H9 (cell line): ENCODE measurements around the gene DLX2. TPM values are rescaled to one million over a fixed set of nuclear protein-coding genes. Genes with fewer than 3 reads are reported as not detected.

Experiments used
- DNase-seq: peaks from one replicate; pipeline ENCODE4 v3.0.0-alpha.2; 2017
- H2AFZ ChIP-seq: one replicate; pipeline ENCODE4 v1.6.1; 2013; ENCODE audit warnings: mild to moderate bottlenecking, low read length, control low read depth, moderate library complexity
- H2AK5ac ChIP-seq: 2 replicates; pipeline ENCODE4 v1.6.1; 2013; ENCODE audit warnings: low read length, control low read depth, mixed read lengths; ENCODE audit not compliant: insufficient read length
- H2BK120ac ChIP-seq: one replicate; pipeline ENCODE4 v1.6.1; 2013; ENCODE audit warnings: low read depth, mild to moderate bottlenecking, low read length, control low read depth, inconsistent platforms; ENCODE audit not compliant: poor library complexity, severe bottlenecking
- H2BK12ac ChIP-seq: 2 replicates; pipeline ENCODE4 v1.6.1; 2013; ENCODE audit warnings: low read length, control low read depth, mixed read lengths, low read depth; ENCODE audit not compliant: insufficient read length
- H2BK15ac ChIP-seq: 2 replicates; pipeline ENCODE4 v1.6.1; 2013; ENCODE audit warnings: low read depth, low read length, control low read depth
- H2BK20ac ChIP-seq: one replicate; pipeline ENCODE4 v1.6.1; 2013; ENCODE audit warnings: low read depth, mild to moderate bottlenecking, low read length, control low read depth, inconsistent platforms; ENCODE audit not compliant: poor library complexity, severe bottlenecking
- H2BK5ac ChIP-seq: 2 replicates; pipeline ENCODE4 v1.6.1; 2013; ENCODE audit warnings: low read length, control low read depth, mixed read lengths; ENCODE audit not compliant: insufficient read length
- H3K14ac ChIP-seq: 2 replicates; pipeline ENCODE4 v1.6.1; 2013; ENCODE audit warnings: low read length, control low read depth; ENCODE audit not compliant: insufficient read depth
- H3K18ac ChIP-seq: 2 replicates; pipeline ENCODE4 v1.6.1; 2013; ENCODE audit warnings: low read depth, mild to moderate bottlenecking, mixed read lengths, low read length, control low read depth; ENCODE audit not compliant: insufficient read length
- H3K23ac ChIP-seq: 2 replicates; pipeline ENCODE4 v1.6.1; 2013; ENCODE audit warnings: low read length, control low read depth, mixed read lengths, low read depth; ENCODE audit not compliant: insufficient read length
- H3K23me2 ChIP-seq: 2 replicates; pipeline ENCODE4 v1.6.1; 2013; ENCODE audit warnings: low read depth, mild to moderate bottlenecking, mixed read lengths, low read length, control low read depth; ENCODE audit not compliant: insufficient read length, poor library complexity, severe bottlenecking
- H3K27ac ChIP-seq: 2 replicates; pipeline ENCODE4 v1.5.1; 2013; ENCODE audit warnings: low read length, control low read depth, mixed read lengths, low read depth; ENCODE audit not compliant: insufficient read length
- H3K27me3 ChIP-seq: 2 replicates; pipeline ENCODE4 v1.6.1; 2013; ENCODE audit warnings: low read length, control low read depth, inconsistent platforms; ENCODE audit not compliant: insufficient read depth
- H3K4ac ChIP-seq: 2 replicates; pipeline ENCODE4 v1.6.1; 2013; ENCODE audit warnings: low read depth, mild to moderate bottlenecking, control low read depth, inconsistent platforms, low read length, moderate library complexity
- H3K4me1 ChIP-seq: 2 replicates; pipeline ENCODE4 v1.6.1; 2013; ENCODE audit warnings: low read length, control low read depth, inconsistent platforms; ENCODE audit not compliant: insufficient read depth
- H3K4me2 ChIP-seq: 2 replicates; pipeline ENCODE4 v1.6.1; 2013; ENCODE audit warnings: low read length, control low read depth, mixed read lengths; ENCODE audit not compliant: insufficient read length, insufficient read depth
- H3K56ac ChIP-seq: 2 replicates; pipeline ENCODE4 v1.6.1; 2013; ENCODE audit warnings: low read depth, mild to moderate bottlenecking, mixed read lengths, low read length, control low read depth; ENCODE audit not compliant: insufficient read length
- H3K79me1 ChIP-seq: 2 replicates; pipeline ENCODE4 v1.6.1; 2013; ENCODE audit warnings: low read depth, mild to moderate bottlenecking, moderate library complexity, low read length, control low read depth, inconsistent platforms; ENCODE audit not compliant: insufficient read depth, poor library complexity, severe bottlenecking
- H3K79me2 ChIP-seq: 2 replicates; pipeline ENCODE4 v1.6.1; 2013; ENCODE audit warnings: low read length, control low read depth, inconsistent platforms; ENCODE audit not compliant: insufficient read depth
- H3K9ac ChIP-seq: 2 replicates; pipeline ENCODE4 v1.6.1; 2013; ENCODE audit warnings: low read length, control low read depth, mixed read lengths; ENCODE audit not compliant: insufficient read length; ENCODE audit errors: extremely low read depth
- H3K9me3 ChIP-seq: one replicate; pipeline ENCODE4 v1.6.1; 2013; ENCODE audit warnings: low read depth, low read length, inconsistent platforms; ENCODE audit not compliant: control insufficient read depth
- H3T11ph ChIP-seq: one replicate; pipeline ENCODE4 v1.6.1; 2013; ENCODE audit warnings: mild to moderate bottlenecking, low read length, control low read depth, inconsistent platforms
- H4K20me1 ChIP-seq: one replicate; pipeline ENCODE4 v1.6.1; 2013; ENCODE audit not compliant: control insufficient read depth, insufficient read length, insufficient read depth
- H4K5ac ChIP-seq: 2 replicates; pipeline ENCODE4 v1.6.1; 2013; ENCODE audit warnings: low read depth, mild to moderate bottlenecking, mixed read lengths, low read length, control low read depth; ENCODE audit not compliant: insufficient read length
- H4K8ac ChIP-seq: replicated peaks from 2 replicates; pipeline ENCODE4 v1.6.1; 2013; ENCODE audit warnings: low read length, control low read depth, mixed read lengths, low read depth; ENCODE audit not compliant: insufficient read length
- H4K91ac ChIP-seq: 2 replicates; pipeline ENCODE4 v1.6.1; 2013; ENCODE audit warnings: low read depth, mild to moderate bottlenecking, moderate library complexity, mixed read lengths, low read length, control low read depth; ENCODE audit not compliant: insufficient read length
- H3K27ac Mint-ChIP-seq, 3 experiments: 2 replicates in 2 of 3; 3 replicates in 1 of 3; pipeline ENCODE4 v1.8.0; 2020 to 2021; ENCODE audit warnings: mixed read lengths in 3 of 3, mild to moderate bottlenecking in 1 of 3, moderate library complexity in 1 of 3
- H3K27me3 Mint-ChIP-seq: 2 replicates; pipeline ENCODE4 v1.8.0; 2021; ENCODE audit warnings: low read depth, mild to moderate bottlenecking, moderate library complexity, mixed read lengths
- H3K36me3 Mint-ChIP-seq, 3 experiments: 2 replicates in 2 of 3; 3 replicates in 1 of 3; pipeline ENCODE4 v1.8.0; 2020 to 2021; ENCODE audit warnings: low read depth in 3 of 3, mixed read lengths in 3 of 3; ENCODE audit not compliant: insufficient read depth in 1 of 3
- H3K4me1 Mint-ChIP-seq, 2 experiments: 2 replicates each; pipeline ENCODE4 v1.8.0; 2020; ENCODE audit warnings: mixed read lengths in 2 of 2
- H3K4me3 Mint-ChIP-seq, 2 experiments: 2 replicates in 1 of 2; 3 replicates in 1 of 2; pipeline ENCODE4 v1.8.0; 2020 to 2021; ENCODE audit warnings: mild to moderate bottlenecking in 2 of 2, mixed read lengths in 2 of 2, moderate library complexity in 1 of 2
- H3K9me3 Mint-ChIP-seq, 2 experiments: 2 replicates in 1 of 2; 3 replicates in 1 of 2; pipeline ENCODE4 v1.8.0; 2020; ENCODE audit warnings: mild to moderate bottlenecking in 2 of 2, mixed read lengths in 2 of 2, moderate library complexity in 1 of 2
- CTCF ChIP-seq: fragments of 200-600 bp; sonication (generic); conservative IDR thresholded peaks from 3 replicates; pipeline ENCODE4 v1.8.0; 2021; ENCODE audit warnings: antibody characterized with exemption, mild to moderate bottlenecking
- WGBS: extraction: QIAGEN DNeasy Blood & Tissue Kit; methylation state at CpG from one replicate; pipeline ENCODE4 v1.1.7; 2013; ENCODE audit warnings: missing lambda C conversion rate, low lambda C conversion rate, mixed read lengths; ENCODE audit not compliant: insufficient read length; ENCODE audit errors: extremely low coverage; 5-methylcytosine and 5-hydroxymethylcytosine counted together
- total RNA-seq: library from RNA; stranded (reverse); gene quantifications from 2 replicates; pipeline ENCODE4 v1.2.1, GENCODE V29; 2021

The DLX2 gene
- total RNA-seq, 1 experiment from 2014 or later = not detected

- WGBS = no CpG with 5 or more reads among the region's 5 CpGs
- Histone ChIP-seq H4K5ac (no peak overlapping the region), H2BK12ac (no peak overlapping the region), H3K9me3 (no peaks in the 10 kb centered on the region), H3K9ac (no peak overlapping the region), H3K18ac (no peak overlapping the region), H2AK5ac (no peak overlapping the region), H3K4me1 (no peaks in the 10 kb centered on the region), H4K91ac (no peak overlapping the region), H3K56ac (no peak overlapping the region), H3K79me1 (no peaks in the 10 kb centered on the region), H4K20me1 (no peaks in the 10 kb centered on the region), H2BK120ac (no peak overlapping the region), H3K23ac (no peak overlapping the region), H3K23me2 (no peaks in the 10 kb centered on the region), H2BK20ac (no peak overlapping the region), H3K14ac (no peak overlapping the region), H2BK5ac (no peak overlapping the region), H2AFZ (no peak overlapping the region), H2BK15ac (no peak overlapping the region), H3T11ph (no peak overlapping the region), H3K4ac (no peak overlapping the region), H3K4me2 (no peak overlapping the region), H3K27ac (no peak overlapping the region), H3K27me3 (no peaks in the 10 kb centered on the region), H4K8ac (no peak overlapping the region), H3K79me2 (no peaks in the 10 kb centered on the region)
- Mint-ChIP-seq H3K4me3 (no peak overlapping the region), H3K27me3 (peaks cover 8% of the 10 kb centered on the region), H3K9me3 (no peaks in the 10 kb centered on the region), H3K36me3 (no peaks in the 10 kb centered on the region), H3K4me1 (no peaks in the 10 kb centered on the region), H3K27ac (no peak overlapping the region)
- TF ChIP-seq CTCF = no peak
- DNase-seq = no peak
Observed at GRCh38 chr2:172116107-172116506, 13.4 kb upstream of the DLX2 start.
